SU-DHL-6 (cell line): ENCODE results near the gene C11orf65.

ENCODE experiments used
- EZH2phosphoT487 ChIP-seq: fragments of 200-600 bp; sonication (generic), shearing (Covaris generic); conservative IDR thresholded peaks from 2 replicates; pipeline ENCODE4 v1.6.1; 2018; ENCODE audit warnings: mild to moderate bottlenecking, antibody characterized with exemption, low read length, moderate library complexity, mixed read lengths
- TF ChIP-seq, protein P1 (sequence below): fragments of 200-600 bp; sonication (generic); IDR thresholded peaks from one replicate; pipeline ENCODE4 v1.5.1; 2017; ENCODE audit warnings: antibody characterized with exemption, mild to moderate bottlenecking, low read length, moderate library complexity; ENCODE audit not compliant: insufficient read depth, poor library complexity, severe bottlenecking

GRCh38 chr11:108435066-108435465 is 32.3 kb downstream of the C11orf65 start:
- TF ChIP-seq, protein P1, sequence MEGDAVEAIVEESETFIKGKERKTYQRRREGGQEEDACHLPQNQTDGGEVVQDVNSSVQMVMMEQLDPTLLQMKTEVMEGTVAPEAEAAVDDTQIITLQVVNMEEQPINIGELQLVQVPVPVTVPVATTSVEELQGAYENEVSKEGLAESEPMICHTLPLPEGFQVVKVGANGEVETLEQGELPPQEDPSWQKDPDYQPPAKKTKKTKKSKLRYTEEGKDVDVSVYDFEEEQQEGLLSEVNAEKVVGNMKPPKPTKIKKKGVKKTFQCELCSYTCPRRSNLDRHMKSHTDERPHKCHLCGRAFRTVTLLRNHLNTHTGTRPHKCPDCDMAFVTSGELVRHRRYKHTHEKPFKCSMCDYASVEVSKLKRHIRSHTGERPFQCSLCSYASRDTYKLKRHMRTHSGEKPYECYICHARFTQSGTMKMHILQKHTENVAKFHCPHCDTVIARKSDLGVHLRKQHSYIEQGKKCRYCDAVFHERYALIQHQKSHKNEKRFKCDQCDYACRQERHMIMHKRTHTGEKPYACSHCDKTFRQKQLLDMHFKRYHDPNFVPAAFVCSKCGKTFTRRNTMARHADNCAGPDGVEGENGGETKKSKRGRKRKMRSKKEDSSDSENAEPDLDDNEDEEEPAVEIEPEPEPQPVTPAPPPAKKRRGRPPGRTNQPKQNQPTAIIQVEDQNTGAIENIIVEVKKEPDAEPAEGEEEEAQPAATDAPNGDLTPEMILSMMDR = no peak
- TF ChIP-seq EZH2phosphoT487 = no peak
